Head of caudate nucleus (tissue), 42 donors: Measurements from ENCODE around the gene SAMD1.

ENCODE experiments used
- DNase-seq, 42 donors: peaks; one replicate each; pipeline versions ENCODE4 v3.0.0 to v3.0.0-alpha.2; 2020 to 2021; ENCODE audit warnings: mixed read lengths in 7 of 42
- intact Hi-C: fragments of 100-400 bp; cut with DNase I; formaldehyde crosslinking; loops from one replicate; pipeline ENCODE4 v1.15.0; 2022

The SAMD1 gene

DNA sequence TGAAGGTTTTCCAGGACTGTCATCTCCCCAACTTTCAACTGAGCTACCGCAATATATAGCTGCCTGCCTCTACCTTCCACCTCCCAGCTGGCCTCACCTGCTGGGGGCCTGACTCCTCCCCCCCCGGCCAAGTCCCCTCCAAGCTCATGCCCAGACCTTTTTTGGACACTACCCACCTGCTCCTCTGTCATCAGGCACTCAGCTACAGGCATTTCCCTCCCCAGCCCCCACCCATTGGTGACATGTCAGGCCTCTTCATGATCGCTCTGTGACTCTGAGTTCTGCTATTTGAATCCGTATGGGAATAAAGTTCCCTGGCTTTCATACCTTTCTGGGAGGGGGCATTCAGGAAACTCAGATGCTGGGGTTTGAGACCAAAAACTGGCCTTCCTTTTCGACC is 25.2 kb upstream of the SAMD1 start:
- DNase-seq = no peak

DNA sequence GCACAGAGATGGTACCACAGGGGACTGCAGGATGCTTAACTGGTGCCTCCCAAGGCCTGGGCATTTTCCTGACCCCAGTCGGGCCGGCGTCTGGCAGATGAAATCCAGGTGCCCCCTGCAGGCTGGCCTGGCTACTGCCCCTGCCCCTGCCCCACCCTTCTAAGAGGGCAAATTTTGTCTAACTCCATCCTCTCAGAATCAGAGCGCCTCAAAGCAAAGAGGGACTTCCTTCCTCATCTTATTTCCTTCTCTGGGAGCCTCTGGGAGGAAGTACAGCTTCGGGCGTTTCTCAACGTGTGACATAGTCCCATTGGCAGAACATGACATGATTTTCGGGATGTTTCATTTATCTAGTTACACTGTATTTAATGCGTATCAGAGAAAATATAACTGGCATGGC is 24.3 kb upstream of the SAMD1 start:
- intact Hi-C loops = loop anchor here (5.0 kb wide), 1 partner anchor 33 kb away; no protein-coding TSS in a partner anchor

More for the DNA sequence above, 25.2 kb upstream of the SAMD1 start:
- intact Hi-C loops = loop anchor here (5.0 kb wide), 1 partner anchor 33 kb away; no protein-coding TSS in a partner anchor

DNA sequence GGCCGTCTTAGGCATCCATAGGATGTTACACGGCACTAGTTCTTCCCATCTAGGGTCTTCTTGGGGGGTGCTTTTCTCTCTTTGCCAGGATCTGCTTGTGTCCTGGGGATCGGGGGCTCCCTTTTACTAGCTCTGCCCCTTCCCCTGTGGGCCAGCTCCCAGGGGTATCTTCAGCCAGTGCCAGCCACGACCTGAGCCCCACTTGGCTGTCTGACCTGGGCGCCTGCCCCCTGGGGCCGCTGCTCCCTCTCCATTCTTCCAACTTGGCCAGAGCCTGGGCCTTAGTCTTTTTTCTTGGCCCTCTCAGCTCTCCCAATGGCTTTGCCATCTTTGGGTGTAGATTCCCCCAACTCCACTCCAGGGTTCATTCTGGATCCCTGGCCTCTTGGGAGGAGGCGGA is 23.9 kb upstream of the SAMD1 start:
- intact Hi-C loops = no loop called here
- DNase-seq = no peak

More for the DNA sequence above, 24.3 kb upstream of the SAMD1 start:
- peak in 28 of 42 donors; percentile 18 to 67 (median 44) for DNase-seq

DNA sequence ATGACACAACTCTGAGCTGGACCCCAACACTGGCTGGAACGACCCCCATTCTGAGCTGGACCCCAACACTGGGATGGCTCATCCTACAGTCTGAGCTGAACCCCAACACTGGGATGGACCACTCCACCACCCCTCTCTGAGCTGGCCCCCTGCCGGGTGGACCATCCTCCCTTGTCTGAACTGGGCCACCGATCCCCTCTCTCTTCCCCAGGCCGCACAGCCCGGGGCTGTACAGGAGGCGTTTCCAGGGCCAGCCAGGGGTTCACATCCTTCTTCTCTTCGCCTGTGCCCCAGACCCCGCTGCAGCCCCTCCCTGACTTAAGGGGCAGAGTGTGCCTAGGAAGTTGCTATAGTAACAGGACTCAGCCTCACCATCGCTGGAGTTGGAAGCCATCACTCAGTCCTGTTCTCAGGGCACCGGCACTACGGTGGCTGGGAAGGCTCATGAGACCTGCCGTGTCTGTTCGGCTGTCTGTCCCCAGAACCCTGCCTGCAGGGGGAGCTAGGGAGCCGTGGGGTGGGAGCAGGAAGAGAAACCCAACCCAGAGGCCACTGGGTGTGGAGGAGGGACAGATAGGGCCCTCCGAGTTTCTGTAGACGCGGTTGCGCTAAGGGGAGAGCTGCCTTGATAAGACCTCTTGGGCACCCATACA is 23.3 kb upstream of the SAMD1 start:
- intact Hi-C loops = no loop called here

DNA sequence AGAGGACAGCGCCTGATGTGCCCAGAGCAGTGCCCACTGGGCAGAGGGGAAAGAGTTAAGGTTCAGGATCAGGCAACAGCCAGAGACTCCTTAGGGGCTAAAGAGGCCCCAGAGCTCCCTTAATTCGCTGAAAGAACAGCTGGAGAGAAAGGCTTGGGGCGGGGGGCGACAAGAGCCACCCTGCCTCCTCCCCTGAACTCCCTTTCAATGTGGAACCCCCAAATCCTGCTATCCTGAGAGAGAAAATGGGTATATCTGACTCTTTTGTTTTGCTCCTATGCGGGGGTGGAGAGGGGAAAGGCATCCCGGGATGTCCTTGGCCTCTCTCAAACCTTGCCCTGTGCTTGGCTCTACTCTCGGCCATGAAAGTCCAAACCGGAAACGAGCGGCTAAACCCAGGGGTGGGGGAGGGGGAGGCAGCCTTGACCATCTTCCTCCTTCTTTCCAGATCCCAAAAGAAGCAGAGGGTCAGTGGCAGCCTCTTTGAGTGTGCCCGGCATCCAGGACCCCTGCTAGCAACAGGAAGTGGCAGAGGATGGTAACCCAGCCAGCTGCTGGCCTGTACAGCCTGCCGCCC is 22.3 kb upstream of the SAMD1 start:
- DNase-seq = no peak
- intact Hi-C loops = no loop called here

More for the DNA sequence above, 23.3 kb upstream of the SAMD1 start:
- peak in 7 of 42 donors; percentile 13 to 56 (median 31) for DNase-seq

DNA sequence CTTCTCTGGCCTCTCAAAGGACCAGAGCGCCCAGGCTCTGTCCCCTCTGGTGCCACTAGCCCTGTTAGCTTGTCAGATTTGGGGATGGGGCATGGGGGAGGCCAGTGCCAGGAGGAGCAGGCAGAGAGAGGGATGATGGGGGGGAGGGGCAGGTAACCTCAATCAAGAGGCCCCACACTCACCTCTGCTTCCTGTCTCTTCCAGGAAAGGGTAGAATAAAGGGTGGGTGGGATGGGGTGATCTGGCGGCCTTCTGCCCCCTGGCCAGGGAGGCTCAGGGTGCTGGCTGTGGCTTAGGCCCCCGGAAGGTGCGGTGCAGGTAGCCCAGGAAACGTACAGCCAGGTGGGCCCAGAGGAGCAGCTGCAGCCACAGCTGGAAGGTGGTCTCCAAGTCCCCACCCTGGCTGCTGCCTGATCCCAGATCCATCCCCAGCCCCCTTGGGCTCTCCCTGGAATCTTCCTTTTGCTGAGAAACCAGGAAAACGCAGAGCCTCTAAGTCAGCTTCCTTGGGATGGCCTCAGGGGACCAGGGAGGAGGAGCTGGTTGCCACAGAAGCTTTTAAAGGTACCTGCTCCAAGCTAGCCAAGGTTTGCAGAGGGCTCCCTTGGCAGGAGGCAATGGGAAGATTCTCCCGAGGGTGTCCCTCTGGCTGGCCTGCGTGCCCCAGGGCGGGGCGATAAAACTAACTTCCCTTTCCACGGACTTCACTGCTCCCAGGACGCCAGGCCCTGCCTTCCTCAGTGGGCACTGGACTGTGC is 21.7 kb upstream of the SAMD1 start:
- no peak for DNase-seq
- intact Hi-C loops = no loop called here

DNA sequence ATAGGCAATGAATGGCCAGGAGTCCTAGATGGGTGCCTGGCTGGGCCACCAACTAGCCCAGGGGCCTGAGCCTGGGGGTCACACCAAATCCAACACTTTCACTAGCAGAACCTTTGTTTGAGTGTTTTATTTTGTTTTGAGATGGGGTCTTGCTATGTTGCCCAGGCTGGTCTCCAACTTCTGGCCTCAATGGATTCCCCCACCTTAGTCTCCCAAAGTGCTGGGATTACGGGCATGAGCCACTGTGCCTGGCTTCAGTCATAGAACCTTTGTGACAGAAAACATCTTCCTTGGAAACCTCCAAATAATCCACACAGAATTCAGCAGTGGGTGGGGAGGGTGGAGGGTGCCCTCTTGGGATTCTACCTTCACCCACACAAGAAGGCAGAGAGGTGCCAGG is 20.9 kb upstream of the SAMD1 start:
- intact Hi-C loops = no loop called here
- peak in 3 of 42 donors; percentile 44 to 63 (median 45) for DNase-seq

DNA sequence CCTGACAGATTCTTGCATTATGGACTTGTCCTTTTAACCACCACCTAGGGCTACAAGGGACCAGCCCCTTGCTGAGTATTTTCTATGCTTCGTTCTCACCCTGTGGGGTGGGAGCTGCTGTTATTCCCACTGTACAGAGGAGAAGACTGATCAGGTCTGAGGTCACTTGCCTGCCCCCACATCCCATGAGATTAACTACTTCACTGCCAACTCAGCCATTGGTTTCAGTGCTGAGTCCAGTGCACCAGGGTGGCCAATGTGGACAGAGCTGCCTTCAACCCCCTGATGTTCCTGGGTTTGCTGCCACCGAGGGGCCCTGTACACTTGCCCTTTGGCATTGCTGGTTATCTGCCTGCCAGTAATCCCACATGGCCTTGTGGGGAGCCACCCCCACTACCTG is 20.1 kb upstream of the SAMD1 start:
- no peak for DNase-seq
- intact Hi-C loops = no loop called here

DNA sequence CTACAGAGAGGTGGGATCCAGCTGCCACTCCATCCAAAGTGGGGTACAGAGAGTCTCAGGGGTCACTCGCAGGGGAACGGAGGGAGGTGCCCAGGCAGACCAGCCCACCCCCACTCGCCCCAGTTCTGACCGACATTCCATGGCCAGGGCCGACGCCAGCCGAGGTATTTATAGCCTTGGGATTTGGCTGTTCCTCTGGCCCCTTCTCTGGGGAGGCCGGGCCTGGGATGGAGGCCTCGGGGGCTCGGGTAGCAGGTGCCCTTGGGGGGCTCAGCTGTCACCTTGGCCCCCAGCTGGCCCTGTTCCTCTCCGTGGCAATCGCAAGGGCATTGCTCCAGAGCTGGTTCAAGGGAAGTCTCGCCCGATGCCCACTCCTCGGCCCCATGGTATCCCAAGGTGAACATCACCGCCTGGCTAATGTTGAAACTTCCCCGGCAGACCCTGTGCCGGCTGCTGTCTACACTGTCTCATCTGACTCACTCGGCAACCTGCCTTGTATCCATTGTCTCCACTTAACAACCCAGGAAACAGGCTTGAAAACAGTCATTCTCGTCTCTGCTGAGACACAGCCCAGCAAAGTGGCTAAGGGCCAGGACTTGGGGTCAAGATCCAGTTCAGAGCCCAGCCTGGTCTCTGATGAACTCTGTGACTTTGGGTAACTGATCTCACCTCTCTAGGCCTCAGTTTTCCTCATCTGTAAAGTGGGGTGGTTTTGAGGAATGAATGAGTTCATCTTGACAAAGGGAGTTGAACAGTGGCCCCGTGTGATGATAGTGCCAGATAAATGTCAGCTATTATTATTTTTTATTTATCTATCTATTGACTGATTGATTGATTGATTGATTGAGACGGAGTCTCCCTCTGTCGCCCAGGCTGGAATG is 17.3 kb upstream of the SAMD1 start:
- intact Hi-C loops = no loop called here
- DNase-seq = peak in 4 of 42 donors; percentile 13 to 63 (median 34)

DNA sequence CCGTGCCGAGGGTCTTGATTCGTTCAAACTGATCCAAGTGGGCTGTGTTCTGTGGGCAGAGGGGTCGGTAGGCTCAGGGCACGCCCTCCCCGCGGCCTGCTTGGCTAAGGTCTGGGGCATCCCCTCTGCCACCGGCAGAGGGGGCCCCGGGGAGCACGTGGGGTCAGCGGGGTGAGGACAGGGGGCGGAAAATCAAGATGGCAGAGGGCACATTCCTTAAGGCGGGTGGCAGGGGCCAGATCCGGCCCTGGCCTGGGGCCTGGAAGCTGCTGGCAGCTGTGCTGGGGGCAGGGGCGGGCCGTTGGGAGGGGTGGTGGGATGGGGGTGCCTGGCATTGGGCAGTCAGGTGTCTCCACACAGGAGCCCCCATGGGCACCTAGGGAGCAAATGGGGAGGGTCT is 16.3 kb upstream of the SAMD1 start:
- intact Hi-C loops = no loop called here
- DNase-seq = no peak

DNA sequence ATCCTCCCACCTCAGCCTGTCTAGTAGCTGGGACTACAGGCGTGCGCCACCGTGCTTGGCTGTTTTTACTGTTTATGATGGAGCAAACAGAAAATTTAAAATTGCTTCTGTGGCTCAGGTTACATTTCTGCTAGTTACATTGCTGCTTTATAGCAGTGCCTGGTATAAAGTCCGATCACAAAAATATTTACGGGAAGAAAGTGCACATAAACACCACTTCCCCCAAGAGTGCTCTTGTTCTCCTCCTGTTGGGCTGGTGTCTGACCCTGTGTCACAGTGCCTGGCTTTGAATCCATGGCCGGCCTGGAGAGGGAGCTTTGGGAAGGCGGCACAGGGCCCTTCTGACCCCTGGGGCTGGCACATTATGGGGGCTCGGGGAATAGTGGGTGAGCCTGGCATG is 15.1 kb upstream of the SAMD1 start:
- intact Hi-C loops = no loop called here
- DNase-seq = no peak

DNA sequence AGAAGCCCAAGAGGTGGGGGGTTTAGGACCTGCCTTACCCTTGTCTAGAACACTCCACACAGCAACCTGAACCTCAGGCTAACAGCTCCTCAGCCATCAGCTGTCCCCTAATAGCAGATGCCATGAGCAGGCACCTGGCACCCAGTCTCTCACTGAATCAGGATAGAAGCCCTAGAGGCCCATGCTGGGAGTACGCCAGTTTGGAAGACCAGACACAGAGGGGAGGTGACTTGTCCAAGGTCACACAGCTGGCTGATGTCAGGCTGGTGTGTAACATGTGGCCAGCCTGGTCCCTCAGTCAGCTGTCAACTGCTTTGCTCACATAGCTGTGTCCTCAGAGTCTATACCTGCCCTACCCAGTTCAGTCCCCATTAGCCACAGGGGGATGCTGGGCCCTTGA is 12.8 kb upstream of the SAMD1 start:
- intact Hi-C loops = no loop called here
- DNase-seq = no peak

DNA sequence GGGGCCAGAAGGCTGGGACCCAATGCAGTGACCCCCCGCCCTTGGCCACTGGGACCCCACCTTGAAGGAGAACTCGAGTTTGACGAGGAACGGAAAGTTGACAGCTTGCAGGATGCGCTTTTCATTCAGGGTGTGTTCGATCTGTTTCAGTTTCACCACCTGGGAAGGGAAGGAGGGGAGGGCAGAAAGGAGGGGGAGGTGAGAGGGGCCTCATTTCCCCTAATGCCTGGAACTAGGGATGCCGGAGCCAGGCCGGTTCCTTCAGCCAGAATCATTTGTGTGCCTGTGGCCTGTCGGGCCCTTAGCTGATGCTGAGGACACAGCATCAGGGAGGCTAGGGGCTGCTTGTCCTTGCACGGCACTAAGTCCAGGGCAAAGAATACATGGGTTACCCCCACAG is 12.2 kb upstream of the SAMD1 start:
- no peak for DNase-seq
- intact Hi-C loops = no loop called here

DNA sequence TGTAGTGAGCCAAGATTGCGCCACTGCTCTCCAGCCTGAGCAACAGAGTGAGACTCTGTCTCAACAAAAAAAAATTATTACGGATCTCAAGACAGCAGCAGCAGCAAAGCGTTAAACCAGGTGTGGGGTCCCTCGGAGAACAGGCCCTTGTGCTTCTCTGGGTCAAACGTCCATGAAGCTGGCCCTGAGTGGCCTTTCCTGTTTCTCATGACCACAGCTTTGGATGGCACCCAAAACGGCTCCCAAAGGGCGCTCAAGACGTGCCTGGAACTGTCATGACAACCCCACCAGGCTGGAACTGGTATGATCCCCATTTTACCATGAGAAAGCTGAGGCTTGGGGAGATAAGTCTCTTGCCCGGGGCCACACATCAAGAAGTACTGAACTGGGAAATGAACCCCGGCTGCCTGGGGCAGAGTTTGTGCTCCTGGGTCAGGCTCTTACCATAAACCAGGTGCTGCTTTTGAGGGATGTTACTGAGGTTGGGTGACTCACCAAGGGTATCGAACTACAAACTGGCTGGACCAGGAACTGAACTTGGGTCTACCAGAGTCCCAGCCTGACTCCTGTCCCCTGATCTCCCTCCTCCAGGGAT is 11.6 kb upstream of the SAMD1 start:
- no peak for DNase-seq
- intact Hi-C loops = no loop called here

DNA sequence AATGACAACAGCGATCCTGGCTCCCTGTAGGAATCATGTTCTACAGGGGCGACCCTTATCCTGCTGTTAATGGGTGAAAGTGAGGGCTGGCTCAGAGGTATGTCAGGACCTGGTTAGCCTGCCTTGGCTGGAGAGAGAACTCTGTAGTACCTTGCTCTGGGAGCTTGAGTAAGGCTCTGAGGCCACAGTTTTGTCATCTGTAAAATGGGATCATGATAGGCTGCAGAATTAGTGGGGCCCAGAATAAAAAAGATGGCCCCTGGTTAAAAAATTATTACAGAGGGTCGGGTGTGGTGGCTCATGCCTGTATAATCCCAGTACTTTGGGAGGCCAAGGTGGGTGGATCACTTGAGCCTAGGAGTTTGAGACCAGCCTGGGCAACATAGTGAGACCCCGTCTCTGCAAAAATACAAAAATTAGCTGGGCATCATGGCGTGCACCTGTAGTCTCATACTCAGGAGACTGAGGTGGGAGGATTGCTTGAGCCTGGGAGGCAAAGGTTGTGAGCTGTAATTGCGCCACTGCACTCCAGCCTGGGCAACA is 10.5 kb upstream of the SAMD1 start:
- no peak for DNase-seq
- intact Hi-C loops = no loop called here

DNA sequence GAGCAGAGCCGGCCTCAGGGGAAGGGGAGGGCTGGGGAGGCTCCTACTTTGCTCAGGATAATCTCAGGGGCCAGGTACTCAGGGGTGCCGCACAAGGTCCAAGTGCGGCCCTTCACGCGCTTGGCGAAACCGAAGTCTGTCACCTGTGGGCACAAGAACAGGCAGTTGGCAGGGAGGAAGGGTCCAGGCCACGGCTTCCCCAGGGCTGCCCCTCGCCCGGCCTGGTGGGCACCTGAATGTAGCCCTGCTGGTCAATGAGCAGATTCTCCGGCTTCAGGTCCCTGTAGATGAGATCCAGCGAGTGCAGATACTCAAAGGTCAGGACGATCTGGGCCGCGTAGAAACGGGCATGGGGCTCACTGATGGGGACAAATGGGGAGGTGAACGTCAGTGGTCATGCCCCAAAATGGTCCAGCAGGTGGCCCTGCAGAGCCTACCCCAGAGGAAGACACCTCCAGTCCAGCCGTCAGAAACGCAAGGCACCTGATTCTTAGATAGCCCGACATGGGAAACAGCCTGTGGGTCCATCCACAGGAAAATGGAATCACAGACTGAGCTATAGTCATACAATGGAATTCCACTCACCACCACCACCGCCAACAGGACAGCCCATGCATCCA is 7.1 kb upstream of the SAMD1 start:
- intact Hi-C loops = no loop called here
- no peak for DNase-seq

DNA sequence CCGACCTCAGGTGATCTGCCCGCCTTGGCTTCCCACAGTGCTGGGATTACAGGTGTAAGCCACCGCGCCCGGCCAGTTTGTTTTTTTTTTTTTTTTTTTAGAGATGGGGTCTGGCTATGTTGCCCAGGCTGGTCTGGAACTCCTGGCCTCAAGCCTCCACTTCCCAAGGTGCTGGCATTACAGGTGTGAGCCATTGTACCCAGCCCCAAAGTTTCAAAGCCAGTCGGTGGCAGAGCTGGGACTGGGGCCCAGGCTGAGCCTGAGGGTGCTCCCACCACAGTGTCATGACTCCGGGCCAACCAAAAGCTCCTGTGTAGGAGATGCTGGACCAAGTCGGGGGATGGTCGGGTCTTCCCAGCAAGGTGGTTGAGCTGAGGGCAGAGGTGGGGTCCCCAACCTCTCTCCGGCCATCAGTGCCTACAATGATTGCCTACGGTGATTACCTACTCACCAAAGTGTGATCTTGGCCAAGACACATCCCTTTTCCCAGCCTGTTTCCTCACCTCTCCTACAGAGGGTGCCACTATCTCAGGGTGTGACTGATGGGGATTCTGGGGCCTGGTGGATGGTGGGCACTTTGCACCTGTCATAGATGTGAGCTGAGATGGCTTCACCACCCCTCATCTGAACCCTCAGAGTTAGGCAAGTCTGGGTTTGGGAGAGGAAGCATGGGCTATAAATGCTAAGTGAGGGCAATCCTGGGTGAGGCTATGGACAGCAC is 5.9 kb upstream of the SAMD1 start:
- intact Hi-C loops = no loop called here
- no peak for DNase-seq

DNA sequence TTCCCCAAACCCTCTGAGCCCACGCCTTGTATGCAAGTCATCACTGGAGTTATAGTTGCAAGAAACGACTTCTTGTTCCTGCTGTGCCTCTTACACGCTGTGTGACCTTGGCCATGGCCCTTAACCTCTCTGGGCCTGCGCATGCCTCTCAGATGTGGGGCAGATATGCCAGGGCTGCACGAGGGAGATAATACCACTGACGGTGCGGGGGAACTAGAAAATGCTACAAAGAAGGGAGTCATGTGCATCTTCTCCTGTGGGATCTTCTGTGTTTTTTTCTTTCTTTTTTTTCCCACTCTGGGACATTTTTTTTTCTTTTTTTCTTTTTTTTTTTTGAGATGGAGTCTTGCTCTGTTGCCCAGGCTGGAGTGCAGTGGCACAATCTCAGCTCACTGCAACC is 4.3 kb upstream of the SAMD1 start:
- intact Hi-C loops = no loop called here
- DNase-seq = no peak
